H1 (cell line): ENCODE results near the gene ERICH3. TPM values are rescaled to one million over a fixed set of nuclear protein-coding genes. Genes with fewer than 3 reads are reported as not detected.

ENCODE experiments used
- polyA plus RNA-seq, 7 experiments: library from polyadenylated mRNA; depleted of rRNA in 3 of 7; stranded (reverse) in 5 of 7; unstranded in 2 of 7; fragments of >200 nt in 5 of 7; fragments of 200-250 nt in 2 of 7; gene quantifications; 1 replicate in 5 of 7; 2 replicates in 1 of 7; 4 replicates in 1 of 7; pipeline versions ENCODE4 v1.2.1 to v1.2.3, GENCODE V29; 2011 to 2013; ENCODE audit warnings: missing spikeins in 2 of 7, mixed read lengths in 2 of 7
- total RNA-seq: library from RNA; stranded (reverse); fragmentation: NEBNext Ultra II Directional; extraction: Animal tissue kit (Norgen Biotek cat#: 25700); gene quantifications from 2 replicates; pipeline ENCODE4 v1.2.1, GENCODE V29; 2021

The ERICH3 gene
- total and polyA plus RNA-seq, 2 of the 8 experiments (the other 6 are each of a cell fraction or from before 2014, with no cell fraction given) = 0.02 TPM; not detected in 1

Other genes with a start within 250 kb of the ERICH3 start
- gene LRRC53, start 161.2 kb downstream of the ERICH3 start, total RNA-seq = not detected in 2 replicates
- not detected in 2 replicates for gene LRRC53, start 161.2 kb downstream of the ERICH3 start, polyA plus RNA-seq (2011; rRNA removed)
- 40.6 and 43.8 TPM in 2 replicates for gene CRYZ, start 59.3 kb upstream of the ERICH3 start, total RNA-seq
- gene CRYZ, start 59.3 kb upstream of the ERICH3 start, polyA plus RNA-seq (2011; rRNA removed) = 11.7 and 20.5 TPM in 2 replicates
- 28.0 and 31.4 TPM in 2 replicates for gene TYW3, start 59.4 kb upstream of the ERICH3 start, total RNA-seq
- 4.8 and 6.9 TPM in 2 replicates for gene TYW3, start 59.4 kb upstream of the ERICH3 start, polyA plus RNA-seq (2011; rRNA removed)